Keratinocyte (primary cell): ENCODE measurements around the gene SCNN1A. TPM values are rescaled to one million over a fixed set of nuclear protein-coding genes. Genes with fewer than 3 reads are reported as not detected.

Experiments
- DNase-seq: peaks from one replicate; pipeline ENCODE4 v3.0.0-alpha.2; 2011; ENCODE audit warnings: low read depth, missing footprints, low spot score
- FAIRE-seq: peaks from 2 replicates; lab custom pipeline; 2011; peaks lifted over from hg19 to GRCh38; lab: Jason Lieb, UNC
- H2AFZ ChIP-seq: 2 replicates; pipeline ENCODE4 v1.6.0; 2012; ENCODE audit warnings: low read length, control low read depth, inconsistent platforms; ENCODE audit not compliant: control insufficient read depth
- H3K27ac ChIP-seq: 2 replicates; pipeline ENCODE4 v1.5.1; 2011; ENCODE audit warnings: low read length; ENCODE audit not compliant: control insufficient read depth, insufficient read depth
- H3K27me3 ChIP-seq: 3 replicates; pipeline ENCODE4 v1.6.0; 2011; ENCODE audit warnings: low read length; ENCODE audit not compliant: control insufficient read depth, insufficient read depth; ENCODE audit errors: extremely low read depth
- H3K36me3 ChIP-seq, 2 experiments: 2 replicates in 1 of 2; 3 replicates in 1 of 2; pipeline ENCODE4 v1.5.1; 2011; ENCODE audit warnings: low read length in 2 of 2, mild to moderate bottlenecking in 1 of 2; ENCODE audit not compliant: control insufficient read depth in 2 of 2, insufficient read depth in 2 of 2; ENCODE audit errors: extremely low read depth in 1 of 2
- H3K4me1 ChIP-seq: 3 replicates; pipeline ENCODE4 v1.5.1; 2011; ENCODE audit warnings: low read length; ENCODE audit not compliant: control insufficient read depth, insufficient read depth; ENCODE audit errors: extremely low read depth
- H3K4me2 ChIP-seq: 3 replicates; pipeline ENCODE4 v1.6.0; 2011; ENCODE audit warnings: low read depth, low read length; ENCODE audit not compliant: control insufficient read depth, insufficient read depth; ENCODE audit errors: extremely low read depth
- H3K4me3 ChIP-seq, 3 experiments: fragments of 200-600 bp in 1 of 3; sonication (generic) in 1 of 3; 2 replicates in 2 of 3; 3 replicates in 1 of 3; pipeline ENCODE4 v1.5.1; 2011 to 2016; ENCODE audit warnings: low read length in 3 of 3, mild to moderate bottlenecking in 3 of 3, control low read depth in 2 of 3, inconsistent platforms in 1 of 3, low read depth in 1 of 3, mixed read lengths in 1 of 3, mixed run types in 1 of 3, moderate library complexity in 1 of 3; ENCODE audit not compliant: control insufficient read depth in 2 of 3, insufficient read depth in 2 of 3; ENCODE audit errors: extremely low read depth in 1 of 3
- H3K79me2 ChIP-seq: 2 replicates; pipeline ENCODE4 v1.6.0; 2012; ENCODE audit warnings: low read length; ENCODE audit not compliant: control insufficient read depth, insufficient read depth
- H3K9ac ChIP-seq: 3 replicates; pipeline ENCODE4 v1.6.0; 2011; ENCODE audit warnings: low read length; ENCODE audit not compliant: control insufficient read depth, insufficient read depth; ENCODE audit errors: extremely low read depth
- H3K9me1 ChIP-seq: 3 replicates; pipeline ENCODE4 v1.6.0; 2011; ENCODE audit warnings: low read length; ENCODE audit not compliant: control insufficient read depth, insufficient read depth; ENCODE audit errors: extremely low read depth
- H3K9me3 ChIP-seq: 2 replicates; pipeline ENCODE4 v1.5.1; 2012; ENCODE audit warnings: low read depth, low read length; ENCODE audit not compliant: control insufficient read depth
- H4K20me1 ChIP-seq: 3 replicates; pipeline ENCODE4 v1.6.0; 2011; ENCODE audit warnings: low read length; ENCODE audit not compliant: control insufficient read depth, insufficient read depth; ENCODE audit errors: extremely low read depth
- CTCF ChIP-seq, 3 experiments: IDR thresholded peaks in 1 of 3; conservative IDR thresholded peaks in 1 of 3; optimal IDR thresholded peaks in 1 of 3; 2 replicates in 2 of 3; 3 replicates in 1 of 3; pipeline versions ENCODE3 to v1.5.1; 2011; ENCODE audit warnings: low read length in 3 of 3, mild to moderate bottlenecking in 3 of 3, moderate library complexity in 2 of 3, control low read depth in 1 of 3, inconsistent platforms in 1 of 3; ENCODE audit not compliant: insufficient read depth in 2 of 3; ENCODE audit errors: extremely low read depth in 1 of 3
- EZH2 ChIP-seq: IDR thresholded peaks from one replicate; pipeline ENCODE4 v1.6.1; 2012; ENCODE audit warnings: inconsistent platforms, mild to moderate bottlenecking, low read length, moderate library complexity
- dilution Hi-C: fragments of 300-500 bp; cut with MboI; formaldehyde crosslinking; loops from one replicate; pipeline ENCODE4 v1.7.0; 2020; ENCODE audit warnings: low sequenced_read_pairs; ENCODE audit not compliant: extremely low pct_ligation_motif_present
- polyA plus RNA-seq, 5 experiments: library from polyadenylated mRNA; depleted of rRNA in 3 of 5; stranded (reverse) in 3 of 5; stranded (forward) in 1 of 5; unstranded in 1 of 5; fragments of >200 nt; gene quantifications; 1 replicate in 1 of 5; 2 replicates in 3 of 5; 3 replicates in 1 of 5; pipeline versions ENCODE4 v1.2.1 to v1.2.3, GENCODE V29; 2011 to 2012; ENCODE audit warnings: missing spikeins in 2 of 5, low read depth in 1 of 5, low replicate concordance in 1 of 5

SCNN1A gene
- polyA plus RNA-seq, 1 donor (not counting 4 experiments of a cell fraction or from before 2014, with no cell fraction given), result 11.1 TPM

DNA sequence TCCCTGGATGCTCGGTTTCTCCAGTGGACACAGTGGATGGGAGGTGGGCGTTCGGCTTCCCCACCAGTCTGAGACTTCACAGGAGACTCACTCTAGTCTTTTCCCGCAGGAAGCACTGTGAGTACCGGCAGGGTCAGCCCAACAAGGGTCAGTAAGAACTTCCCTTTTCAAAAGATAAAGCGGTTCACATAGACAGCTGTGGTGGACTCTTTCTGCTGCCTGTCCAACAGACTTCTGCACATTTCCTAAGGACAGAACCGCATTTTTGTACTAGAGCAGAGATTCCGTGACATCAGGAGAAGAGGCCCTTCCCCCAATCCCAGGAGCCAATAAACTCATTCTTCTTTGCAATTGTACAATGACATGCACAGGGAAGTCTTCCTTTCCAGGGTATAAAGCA lies 19.0 kb upstream of the SCNN1A start:
- DNase-seq (no peak), FAIRE-seq (no peak)
- H3K27ac ChIP-seq, result no peak overlapping the region
- H3K4me3 ChIP-seq, result no peak overlapping the region
- no peak overlapping the region for H2AFZ ChIP-seq
- no peaks in the 10 kb centered on the region for H3K9me3 ChIP-seq
- dilution Hi-C loops, result no loop called here
- H4K20me1 ChIP-seq, result no peaks in the 10 kb centered on the region
- no peaks in the 10 kb centered on the region for H3K27me3 ChIP-seq
- TF ChIP-seq EZH2 (no peak), CTCF (optimal IDR thresholded peaks at IDR 0.05 in 1 of 3, IDR thresholded peaks at IDR 0.05 in 1 of 3, conservative IDR thresholded peaks at IDR 0.05 in 1 of 3; ENCODE audit: extremely low read depth in 1 of 3, insufficient read depth in 2 of 3, low read length in 3 of 3) (no peak)
- peaks cover 17 to 34% of the 10 kb centered on the region in 2 experiments for H3K36me3 ChIP-seq
- H3K79me2 ChIP-seq, result peaks cover 1% of the 10 kb centered on the region
- H3K9me1 ChIP-seq, result no peaks in the 10 kb centered on the region
- H3K4me2 ChIP-seq, result no peak overlapping the region
- H3K9ac ChIP-seq, result no peak overlapping the region
- no peaks in the 10 kb centered on the region for H3K4me1 ChIP-seq

GRCh38 chr12:6393109-6393508 lies 17.7 kb upstream of the SCNN1A start:
- Histone ChIP-seq H3K27ac (no peak overlapping the region), H3K36me3 (peaks cover 26 to 45% of the 10 kb centered on the region in 2 experiments)
- FAIRE-seq, result no peak

More at GRCh38 chr12:6393109-6393508, 17.7 kb upstream of the SCNN1A start:
- no peak overlapping the region for H2AFZ ChIP-seq
- DNase-seq, result no peak
- peaks cover 12% of the 10 kb centered on the region for H3K79me2 ChIP-seq
- H3K9ac ChIP-seq, result no peak overlapping the region
- H3K9me1 ChIP-seq, result no peaks in the 10 kb centered on the region
- no peaks in the 10 kb centered on the region for H3K9me3 ChIP-seq
- H3K4me2 ChIP-seq, result no peak overlapping the region
- H3K27me3 ChIP-seq, result no peaks in the 10 kb centered on the region
- no peaks in the 10 kb centered on the region for H3K4me1 ChIP-seq
- TF ChIP-seq EZH2, result no peak
- TF ChIP-seq CTCF (optimal IDR thresholded peaks at IDR 0.05 in 1 of 3, IDR thresholded peaks at IDR 0.05 in 1 of 3, conservative IDR thresholded peaks at IDR 0.05 in 1 of 3; ENCODE audit: extremely low read depth in 1 of 3, insufficient read depth in 2 of 3, low read length in 3 of 3), result no peak
- dilution Hi-C loops, result no loop called here
- H3K4me3 ChIP-seq, result no peak overlapping the region
- no peaks in the 10 kb centered on the region for H4K20me1 ChIP-seq
